ENCODE measurements around the gene EFEMP2.

- no peak for TF ChIP-seq CTCF (IDR thresholded peaks at IDR 0.05; ENCODE audit: low read depth, low read length)
- no peak for TF ChIP-seq MAX (IDR thresholded peaks at IDR 0.05; ENCODE audit: low read depth, low read length)
- no peak for TF ChIP-seq POLR2A (IDR thresholded peaks at IDR 0.05; ENCODE audit: extremely low read depth, insufficient read length)
Measured at GRCh38 chr11:65833297-65834030, 39.1 kb downstream of the EFEMP2 start, which contains the start of gene SNX32.

All from NB4 (cell line).